K562 (cell line): ENCODE data around the gene NSRP1. TPM values are rescaled to one million over a fixed set of nuclear protein-coding genes. Genes with fewer than 3 reads are reported as not detected.

Experiments
- ATAC-seq: fragments of 200-7000 bp; cut with Tn5 transposase; 3 replicates; pipeline ENCODE4 v1.9.1; 2020; ENCODE audit warnings: moderate library complexity
- BruUV-seq: library from RNA; stranded (reverse); fragments of 400-500 nt; replicated peaks from 2 replicates; lab custom pipeline; 2021; lab: Mats Ljungman, UMichigan
- CTCF ChIA-PET: fragments of 300-600 bp; formaldehyde crosslinking; extraction: SDS; loops from one replicate; lab custom pipeline; 2021; ENCODE audit warnings: low intra/inter-chr PET ratio; lab: Yijun Ruan, JAX
- POLR2A ChIA-PET: fragments of 300-600, 350-650 bp; sonication (Branson Sonifier 250); formaldehyde crosslinking; extraction: SDS; loops from one replicate; lab custom pipeline; 2021; ENCODE audit warnings: antibody characterized with exemption, inconsistent platforms; lab: Yijun Ruan, JAX
- DNase-seq, 4 experiments: peaks; one replicate each; pipeline versions ENCODE4 v3.0.0 to v3.0.0-alpha.2; 2011 to 2018; ENCODE audit warnings: low spot score in 3 of 4, mixed read lengths in 3 of 4; ENCODE audit errors: extremely low read depth in 1 of 4
- FAIRE-seq: peaks from 2 replicates; lab custom pipeline; 2011; peaks lifted over from hg19 to GRCh38; lab: Jason Lieb, UNC
- H2AFZ ChIP-seq: 2 replicates; pipeline ENCODE4 v1.6.0; 2011; ENCODE audit warnings: low read depth, low read length, control low read depth, inconsistent platforms
- H3K27ac ChIP-seq: fragments of 200-600 bp; 3 replicates; pipeline ENCODE4 v1.8.0; 2011; ENCODE audit warnings: low read depth, mild to moderate bottlenecking, control low read depth, inconsistent platforms, low read length, moderate library complexity, mixed read lengths; ENCODE audit errors: extremely low read depth
- H3K27me3 ChIP-seq, 2 experiments: fragments of 300-600 bp in 1 of 2; 2 replicates in 1 of 2; 3 replicates in 1 of 2; pipeline versions ENCODE4 v1.6.0 to v1.8.0; 2011; ENCODE audit warnings: inconsistent platforms in 2 of 2, low read length in 2 of 2, mild to moderate bottlenecking in 1 of 2, mixed read lengths in 1 of 2, moderate library complexity in 1 of 2; ENCODE audit not compliant: control insufficient read depth in 2 of 2, insufficient read depth in 2 of 2
- H3K36me3 ChIP-seq: fragments of 300-600 bp; 3 replicates; pipeline ENCODE4 v1.8.0; 2011; ENCODE audit warnings: mild to moderate bottlenecking, low read length, inconsistent platforms; ENCODE audit not compliant: control insufficient read depth, insufficient read depth
- H3K4me1 ChIP-seq, 2 experiments: fragments of 200-600 bp in 1 of 2; replicated peaks in 1 of 2; 2 replicates in 1 of 2; 3 replicates in 1 of 2; pipeline versions ENCODE4 v1.5.1 to v1.8.0; 2011; ENCODE audit warnings: inconsistent platforms in 2 of 2, low read length in 2 of 2, mild to moderate bottlenecking in 1 of 2, mixed read lengths in 1 of 2, moderate library complexity in 1 of 2; ENCODE audit not compliant: control insufficient read depth in 2 of 2, insufficient read depth in 2 of 2
- H3K4me2 ChIP-seq: 2 replicates; pipeline ENCODE4 v1.6.1; 2011; ENCODE audit warnings: low read length, control low read depth, inconsistent platforms, mixed read lengths; ENCODE audit not compliant: insufficient read depth
- H3K4me3 ChIP-seq: fragments of 200-600 bp; sonication (generic), shearing (Covaris generic); 2 replicates; pipeline ENCODE4 v1.5.1; 2016; ENCODE audit warnings: control low read depth, inconsistent platforms
- H3K79me2 ChIP-seq: fragments of 200-600 bp; 3 replicates; pipeline ENCODE4 v1.8.0; 2011; ENCODE audit warnings: low read length, inconsistent platforms; ENCODE audit not compliant: control insufficient read depth, insufficient read depth
- H3K9ac ChIP-seq, 2 experiments: 2 replicates each; pipeline versions ENCODE4 v1.6.0 to v1.6.1; 2011; ENCODE audit warnings: low read depth in 2 of 2, low read length in 2 of 2, control low read depth in 1 of 2, inconsistent platforms in 1 of 2, mild to moderate bottlenecking in 1 of 2, mixed read lengths in 1 of 2; ENCODE audit not compliant: insufficient read depth in 1 of 2
- H3K9me1 ChIP-seq: one replicate; pipeline ENCODE4 v1.6.0; 2011; ENCODE audit warnings: inconsistent platforms, mild to moderate bottlenecking, low read length, moderate library complexity; ENCODE audit not compliant: control insufficient read depth, insufficient read depth
- H3K9me3 ChIP-seq: replicated peaks from 2 replicates; pipeline ENCODE4 v1.5.1; 2011; ENCODE audit warnings: low read depth, low read length, inconsistent platforms; ENCODE audit not compliant: control insufficient read depth, insufficient read depth
- H4K20me1 ChIP-seq: replicated peaks from 2 replicates; pipeline ENCODE4 v1.6.1; 2011; ENCODE audit warnings: low read length, inconsistent platforms, mixed read lengths; ENCODE audit not compliant: control insufficient read depth, insufficient read depth
- CBFA2T2 ChIP-seq: fragments of 450-650 bp; conservative IDR thresholded peaks from 2 replicates; pipeline ENCODE4 v1.6.1; 2017; ENCODE audit warnings: mild to moderate bottlenecking
- FOSL1 ChIP-seq: fragments of 200-800 bp; sonication (Bioruptor generic); conservative IDR thresholded peaks from 2 replicates; pipeline ENCODE4 v1.6.1; 2016; ENCODE audit warnings: missing genetic modification characterization, missing compliant biosample characterization
- HMG20B ChIP-seq: fragments of 250-450 bp; sonication (Bioruptor Pico); IDR thresholded peaks from 2 replicates; pipeline ENCODE4 v1.5.0; 2021; ENCODE audit warnings: mild to moderate bottlenecking
- HNRNPUL1 ChIP-seq: fragments of 200-400 bp; formaldehyde crosslinking; IDR thresholded peaks from 2 replicates; pipeline ENCODE4 v1.6.1; 2017; ENCODE audit warnings: low read length
- JUND ChIP-seq, 2 experiments: IDR thresholded peaks; 2 replicates in 1 of 2; 3 replicates in 1 of 2; pipeline ENCODE4 v1.6.1; 2011; ENCODE audit warnings: borderline replicate concordance in 2 of 2, low read depth in 2 of 2, low read length in 2 of 2, improper control_type of control experiment in 1 of 2, missing biosample characterization in 1 of 2, missing genetic modification characterization in 1 of 2, missing genetic modification reagents in 1 of 2
- NFATC3 ChIP-seq: fragments of 450-650 bp; IDR thresholded peaks from 2 replicates; pipeline ENCODE4 v1.6.1; 2017; ENCODE audit warnings: mild to moderate bottlenecking
- TAL1 ChIP-seq: fragments of 450-650 bp; IDR thresholded peaks from 2 replicates; pipeline ENCODE4 v1.6.1; 2016; ENCODE audit warnings: mild to moderate bottlenecking
- TCF3 ChIP-seq: sonication (generic); formaldehyde crosslinking; IDR thresholded peaks from 2 replicates; pipeline ENCODE4 v1.4.0; 2020; ENCODE audit warnings: mild to moderate bottlenecking, missing genetic modification reagents
- TEAD4 ChIP-seq, 2 experiments: sonication (generic) in 1 of 2; formaldehyde crosslinking in 1 of 2; IDR thresholded peaks; 2 replicates each; pipeline versions ENCODE4 v1.6.1 to v1.8.0; 2012 to 2022; ENCODE audit warnings: borderline replicate concordance in 1 of 2, inconsistent platforms in 1 of 2, low read length in 1 of 2, mild to moderate bottlenecking in 1 of 2, missing genetic modification reagents in 1 of 2
- ZNF263 ChIP-seq: sonication (generic); formaldehyde crosslinking; IDR thresholded peaks from 2 replicates; pipeline ENCODE4 v1.8.0; 2022; ENCODE audit warnings: mild to moderate bottlenecking, missing genetic modification reagents, borderline replicate concordance
- ZNF395 ChIP-seq: fragments of 200-800 bp; sonication (Bioruptor generic); IDR thresholded peaks from 2 replicates; pipeline ENCODE4 v1.6.1; 2017; ENCODE audit warnings: missing genetic modification characterization, missing compliant biosample characterization
- WGBS: fragments of 100-300 bp; shearing (Covaris generic); methylation state at CpG from one replicate; pipeline ENCODE4 v1.1.6; 2016; ENCODE audit warnings: low coverage, mixed read lengths; ENCODE audit not compliant: insufficient coverage; ENCODE audit errors: missing lambda C conversion rate; 5-methylcytosine and 5-hydroxymethylcytosine counted together
- in situ Hi-C: fragments of 300-500 bp; cut with MboI; formaldehyde crosslinking; loops from 4 replicates; pipeline ENCODE4 v1.15.0; 2018; ENCODE audit warnings: inconsistent platforms, mixed read lengths
- intact Hi-C: fragments of 100-400 bp; cut with micrococcal nuclease; formaldehyde crosslinking; loops from 2 replicates; pipeline ENCODE4 v1.14.2; 2022
- polyA plus RNA-seq, 8 experiments: library from polyadenylated mRNA; depleted of rRNA in 4 of 8; stranded (reverse) in 5 of 8; unstranded in 3 of 8; fragments of >200 nt; fragmentation: Nextera tagmentation in 2 of 8; fragmentation: Illumina TruSeq in 1 of 8; extraction: Ambion mirVana in 2 of 8; extraction: Trizol in 1 of 8; gene quantifications; 2 replicates each; pipeline versions ENCODE4 v1.2.1 to v1.2.3, GENCODE V29; 2011 to 2014; ENCODE audit warnings: inconsistent platforms in 1 of 8, missing spikeins in 1 of 8
- total RNA-seq, 7 experiments: library from RNA; depleted of rRNA in 6 of 7; stranded (reverse); fragments of >200 nt in 6 of 7; fragmentation: Illumina TruSeq in 2 of 7; extraction: Trizol in 2 of 7; gene quantifications; 2 replicates each; pipeline versions ENCODE4 v1.2.1 to v1.2.3, GENCODE V29; 2011 to 2021; ENCODE audit warnings: low replicate concordance in 1 of 7

Gene NSRP1
- total and polyA plus RNA-seq, 9 of the 15 experiments (the other 6 are each of a cell fraction or from before 2014, with no cell fraction given), result 18.4 to 68.6 (median 32.7) TPM

- TF ChIP-seq HMG20B (CRISPR knock-in tag), result no peak
These were observed 101.2 kb downstream of the NSRP1 start (continued) for GRCh38 chr17:30217746-30218245.

GRCh38 chr17:30218799-30219198 lies 102.2 kb downstream of the NSRP1 start:
- no peaks in the 10 kb centered on the region for H3K9me3 ChIP-seq
- H4K20me1 ChIP-seq, result no peaks in the 10 kb centered on the region
- DNase-seq (no peak), ATAC-seq (peak; percentile 74), FAIRE-seq (peak; percentile 65)
- no peak overlapping the region for H2AFZ ChIP-seq
- H3K9me1 ChIP-seq, result no peaks in the 10 kb centered on the region
- no peak overlapping the region for H3K4me3 ChIP-seq
- POLR2A ChIA-PET, result interaction anchor here (0.6 to 2.3 kb wide), 3 partner anchors 15 to 87 kb away, joined by 3 to 11 read pairs (median 4); no protein-coding TSS in a partner anchor
- no peaks in the 10 kb centered on the region for H3K36me3 ChIP-seq
- H3K4me2 ChIP-seq, result no peak overlapping the region
- WGBS, result 36% methylated on average over 9 of the region's 9 CpGs
- in situ Hi-C loops, result no loop called here
- no TSS peak for BruUV-seq
- intact Hi-C loops, result no loop called here
- no peak overlapping the region for H3K27ac ChIP-seq
- TF ChIP-seq ZNF263 (peak; percentile 66; the same call in 1 of the 2 replicates), NFATC3 (no peak)
- H3K79me2 ChIP-seq, result no peaks in the 10 kb centered on the region
- peaks cover 14 to 16% of the 10 kb centered on the region in 2 experiments; a peak in 4 of 5 replicates for H3K4me1 ChIP-seq
- no peaks in the 10 kb centered on the region; a peak in 1 of 5 replicates for H3K27me3 ChIP-seq
- no peak overlapping the region for H3K9ac ChIP-seq
- CTCF ChIA-PET, result no interaction called here

- ChIA-PET POLR2A (interaction anchor here (0.6 to 2.3 kb wide), 3 partner anchors 16 to 87 kb away, joined by 3 to 11 read pairs (median 4); no protein-coding TSS in a partner anchor), CTCF (interaction anchor here (1.0 kb wide), 1 partner anchor 118 kb away, joined by 3 read pairs; no protein-coding TSS in a partner anchor)
- Histone ChIP-seq H3K4me3 (no peak overlapping the region), H3K4me2 (peak overlapping the region; percentile 46; the same call in 1 of the 2 replicates), H3K27me3 (no peaks in the 10 kb centered on the region), H2AFZ (no peak overlapping the region), H3K9me1 (no peaks in the 10 kb centered on the region), H3K27ac (no peak overlapping the region), H3K36me3 (no peaks in the 10 kb centered on the region), H3K9ac (no peak overlapping the region), H3K79me2 (no peaks in the 10 kb centered on the region), H4K20me1 (no peaks in the 10 kb centered on the region), H3K9me3 (no peaks in the 10 kb centered on the region), H3K4me1 (peaks cover 14 to 16% of the 10 kb centered on the region in 2 experiments; a peak in 4 of 5 replicates)
- ATAC-seq, result peak; percentile 28; the same call in 2 of the 3 replicates
- peak; percentile 56 for FAIRE-seq
- 30% methylated on average over 4 of the region's 4 CpGs for WGBS
- no TSS peak for BruUV-seq
- in situ Hi-C loops, result no loop called here
- DNase-seq, result no peak
- intact Hi-C loops, result no loop called here
- 0 out of 2 replicates have a peak, but pooled peaks have one; percentile 7 for TF ChIP-seq TCF3 (CRISPR knock-in tag)
- peak; percentile 68 for TF ChIP-seq FOSL1 (tag)
- 0 out of 2 replicates have a peak, but pooled peaks have one; percentile 25 for TF ChIP-seq TEAD4 (IDR thresholded peaks at IDR 0.05; ENCODE audit: low read length)
- TF ChIP-seq TEAD4 (CRISPR knock-in tag; IDR thresholded peaks at IDR 0.05; ENCODE audit: borderline replicate concordance), result no peak
- TF ChIP-seq JUND (IDR thresholded peaks at IDR 0.05; ENCODE audit: borderline replicate concordance, low read depth, low read length), result peak; percentile 48; the same call in 1 of the 2 replicates
- no peak; the same call in 2 of the 3 replicates for TF ChIP-seq JUND (tag; IDR thresholded peaks at IDR 0.05; ENCODE audit: borderline replicate concordance, low read depth, low read length)
- no peak for TF ChIP-seq ZNF395 (CRISPR knock-in tag)
- peak; percentile 48; the same call in 1 of the 2 replicates for TF ChIP-seq TAL1
- TF ChIP-seq HNRNPUL1, result no peak
- TF ChIP-seq CBFA2T2, result peak; percentile 43; the same call in 1 of the 2 replicates
These were observed 102.7 kb downstream of the NSRP1 start for GRCh38 chr17:30219315-30219714.
